ENCODE measurements around the gene FTO. TPM values are rescaled to one million over a fixed set of nuclear protein-coding genes. Genes with fewer than 3 reads are reported as not detected.

The FTO gene
- total RNA-seq, 2 donors from 2014 or later: 55.4 to 57.4 TPM

GRCh38 chr16:54060599-54061421, 356.9 kb downstream of the FTO start:
- H3K36me3 Mint-ChIP-seq: no peaks in the 10 kb centered on the region
- H3K27me3 Mint-ChIP-seq: no peaks in the 10 kb centered on the region
- no peaks in the 10 kb centered on the region for H3K9me3 Mint-ChIP-seq

GRCh38 chr16:54061454-54061853, 357.5 kb downstream of the FTO start:
- Mint-ChIP-seq H3K36me3 (no peaks in the 10 kb centered on the region), H3K27ac (no peak overlapping the region), H3K27me3 (no peaks in the 10 kb centered on the region), H3K4me1 (ENCODE audit: low read depth in 2 of 2) (no peaks in the 10 kb centered on the region), H3K4me3 (no peak overlapping the region), H3K9me3 (no peaks in the 10 kb centered on the region)
- DNase-seq (ENCODE audit: low spot score) (no peak), ATAC-seq (no peak)

More at GRCh38 chr16:54060599-54061421, 356.9 kb downstream of the FTO start:
- H3K4me1 Mint-ChIP-seq (ENCODE audit: low read depth in 2 of 2): no peaks in the 10 kb centered on the region
- no peak for ATAC-seq
- no peak overlapping the region for H3K27ac Mint-ChIP-seq
- DNase-seq (ENCODE audit: low spot score): no peak
- H3K4me3 Mint-ChIP-seq: no peak overlapping the region

DNA sequence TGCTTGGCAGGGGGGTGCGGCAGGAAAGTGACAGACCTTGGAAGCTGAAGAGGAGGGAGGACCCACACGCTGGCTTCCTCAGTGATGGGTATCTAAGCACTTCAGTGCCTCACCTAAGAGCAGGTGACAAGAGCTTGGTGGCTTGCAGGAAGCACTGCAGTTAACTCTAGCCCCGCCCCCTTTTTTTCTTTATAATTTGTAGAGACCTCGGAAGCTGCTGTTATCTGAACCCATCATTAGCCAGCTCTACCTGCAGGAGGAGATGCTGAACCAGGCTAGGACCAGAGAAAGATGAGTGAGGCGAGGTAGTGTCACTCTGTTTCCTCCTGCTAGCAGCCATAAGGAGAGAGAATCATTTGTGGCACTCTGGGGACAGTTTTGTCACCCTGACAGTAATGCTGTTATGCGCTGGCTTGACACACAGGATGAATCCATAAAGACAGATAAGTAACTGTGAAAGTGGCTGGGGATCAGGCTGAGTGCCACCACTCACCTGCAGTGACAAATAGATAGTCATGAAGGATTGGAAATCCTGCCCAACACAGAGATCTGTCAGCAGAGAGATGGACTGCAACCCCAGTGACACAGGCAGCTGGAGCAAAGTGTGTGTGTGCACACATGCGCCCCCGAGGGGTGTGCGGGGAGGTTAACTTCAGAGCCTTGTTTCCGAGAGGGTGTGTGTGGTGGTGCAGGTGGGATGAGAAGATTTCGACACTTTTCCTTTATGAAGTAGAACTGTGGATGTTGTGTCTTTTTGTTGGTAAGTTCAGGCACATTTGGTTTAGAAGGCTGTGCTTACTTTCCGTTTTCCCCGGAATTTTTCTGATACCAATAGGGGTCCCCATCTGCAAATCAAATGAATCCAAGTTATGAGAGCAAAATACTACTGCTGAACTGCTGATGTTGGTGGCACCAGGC, 358.7 kb downstream of the FTO start:
- DNase-seq (ENCODE audit: low spot score) (no peak), ATAC-seq (no peak)
- Mint-ChIP-seq H3K27ac (no peak overlapping the region), H3K4me3 (no peak overlapping the region), H3K27me3 (no peaks in the 10 kb centered on the region), H3K4me1 (ENCODE audit: low read depth in 2 of 2) (no peaks in the 10 kb centered on the region), H3K36me3 (no peaks in the 10 kb centered on the region), H3K9me3 (no peaks in the 10 kb centered on the region)

- ATAC-seq (no peak), DNase-seq (ENCODE audit: low spot score) (no peak)
- Mint-ChIP-seq H3K27ac (no peak overlapping the region), H3K4me1 (ENCODE audit: low read depth in 2 of 2) (no peaks in the 10 kb centered on the region), H3K27me3 (no peaks in the 10 kb centered on the region), H3K36me3 (no peaks in the 10 kb centered on the region), H3K4me3 (no peak overlapping the region), H3K9me3 (no peaks in the 10 kb centered on the region)
Measured at GRCh38 chr16:54063279-54063773, 359.4 kb downstream of the FTO start.

DNA sequence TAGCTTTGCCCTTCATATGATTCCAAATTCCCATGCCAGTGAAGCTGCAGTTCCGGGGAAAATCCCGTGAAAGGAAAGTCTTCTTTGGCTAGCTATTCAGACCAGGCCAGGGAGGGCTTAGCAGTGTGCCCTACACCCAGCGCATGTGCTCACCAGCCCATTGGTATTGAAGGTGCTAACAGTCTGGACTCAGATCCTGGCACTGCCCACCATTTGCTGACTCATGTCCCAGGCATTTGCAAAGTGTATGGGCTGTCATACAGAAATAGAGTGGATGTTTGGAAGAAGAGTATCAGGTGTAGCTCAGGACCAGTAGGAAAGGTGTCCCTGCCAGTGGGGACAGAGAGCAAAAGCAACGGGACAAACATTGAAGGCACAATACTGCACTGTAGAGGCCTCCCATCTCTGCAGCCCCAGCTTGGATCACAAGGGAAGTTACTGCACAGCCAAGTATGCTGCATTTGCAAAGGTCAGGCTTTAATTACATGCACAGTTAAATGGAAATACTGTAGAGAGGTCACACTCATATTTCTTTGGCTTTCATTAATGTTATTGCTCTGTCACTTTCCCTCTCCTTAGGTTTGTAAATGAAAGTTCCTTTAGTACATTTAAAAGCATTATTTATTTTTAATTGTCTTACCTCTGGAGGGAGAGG, 362.6 kb downstream of the FTO start:
- Mint-ChIP-seq H3K27ac (no peak overlapping the region), H3K27me3 (no peaks in the 10 kb centered on the region), H3K4me3 (no peak overlapping the region), H3K4me1 (ENCODE audit: low read depth in 2 of 2) (no peaks in the 10 kb centered on the region), H3K36me3 (no peaks in the 10 kb centered on the region), H3K9me3 (no peaks in the 10 kb centered on the region)
- DNase-seq (ENCODE audit: low spot score) (no peak), ATAC-seq (peak in 1 of 2 donors; percentile 24)

GRCh38 chr16:54067322-54068065, 363.5 kb downstream of the FTO start:
- DNase-seq (ENCODE audit: low spot score) (no peak), ATAC-seq (no peak)
- Mint-ChIP-seq H3K27me3 (no peaks in the 10 kb centered on the region), H3K9me3 (no peaks in the 10 kb centered on the region), H3K4me3 (no peak overlapping the region), H3K4me1 (ENCODE audit: low read depth in 2 of 2) (no peaks in the 10 kb centered on the region), H3K27ac (no peak overlapping the region), H3K36me3 (no peaks in the 10 kb centered on the region)

- DNase-seq (ENCODE audit: low spot score): no peak
- Mint-ChIP-seq H3K27ac (no peak overlapping the region), H3K36me3 (no peaks in the 10 kb centered on the region), H3K9me3 (no peaks in the 10 kb centered on the region), H3K4me3 (no peak overlapping the region), H3K27me3 (no peaks in the 10 kb centered on the region), H3K4me1 (ENCODE audit: low read depth in 2 of 2) (no peaks in the 10 kb centered on the region)
- ATAC-seq: no peak
Measured at GRCh38 chr16:54068212-54068611, 364.3 kb downstream of the FTO start.

DNA sequence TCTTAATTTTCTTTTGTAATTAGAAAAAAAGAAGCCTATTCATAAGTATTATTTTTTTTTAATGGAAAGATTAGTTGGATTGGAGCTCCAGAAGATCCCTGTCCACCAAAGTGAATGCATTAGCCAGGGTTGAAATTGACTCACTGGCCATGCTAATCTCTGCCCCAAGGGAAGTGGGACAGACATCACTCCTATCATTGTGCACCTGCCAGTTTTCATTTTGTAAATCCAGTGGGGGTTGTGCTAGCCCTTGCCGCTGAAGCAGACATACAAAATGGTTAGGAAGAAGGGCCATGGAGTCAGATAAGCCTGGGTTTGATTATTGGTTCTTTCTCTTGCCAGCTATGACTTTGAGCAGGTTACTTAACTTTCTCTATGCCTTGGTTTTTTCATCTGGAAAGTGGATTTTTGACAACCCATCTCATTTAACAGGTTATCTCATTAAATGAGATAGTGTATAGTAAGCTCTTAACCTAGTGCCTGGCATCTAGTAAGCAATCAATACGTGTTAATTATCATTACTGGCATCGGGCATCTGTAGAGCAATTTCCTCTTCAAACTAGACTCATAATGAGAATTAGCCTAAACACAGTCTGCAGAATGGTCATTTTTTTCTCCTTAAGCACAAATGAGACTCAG, 365.8 kb downstream of the FTO start:
- ATAC-seq (no peak), DNase-seq (ENCODE audit: low spot score) (no peak)
- Mint-ChIP-seq H3K27ac (no peak overlapping the region), H3K4me3 (no peak overlapping the region), H3K9me3 (no peaks in the 10 kb centered on the region), H3K36me3 (no peaks in the 10 kb centered on the region), H3K4me1 (ENCODE audit: low read depth in 2 of 2) (no peaks in the 10 kb centered on the region), H3K27me3 (no peaks in the 10 kb centered on the region)

DNA sequence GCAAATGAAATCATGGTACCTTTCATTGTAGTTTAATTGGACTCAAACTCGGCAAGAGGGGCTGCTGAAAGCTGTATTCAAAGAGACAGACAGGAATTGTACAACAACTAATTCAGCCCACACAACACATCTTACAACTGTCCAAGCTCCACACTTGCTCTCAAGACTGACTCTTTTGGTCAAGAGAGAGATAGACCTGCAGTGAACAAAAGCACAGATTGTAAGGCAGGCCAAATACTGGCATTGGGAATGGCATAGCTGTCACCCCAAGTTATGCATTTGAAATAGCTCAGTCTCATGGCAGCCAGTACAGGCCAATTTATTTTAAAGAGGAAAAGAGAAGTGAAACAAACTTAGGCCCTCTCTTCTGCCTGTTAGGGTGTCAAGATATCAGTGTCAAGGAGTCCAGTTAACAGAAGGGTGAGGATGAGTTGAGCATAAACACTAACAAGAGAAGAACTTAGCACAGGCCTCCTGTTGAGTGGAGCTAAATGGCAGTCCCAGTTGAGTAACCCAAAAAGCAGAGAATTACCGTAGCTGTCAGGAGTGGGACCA, 366.9 kb downstream of the FTO start:
- no peaks in the 10 kb centered on the region for H3K36me3 Mint-ChIP-seq
- H3K27me3 Mint-ChIP-seq: no peaks in the 10 kb centered on the region
- H3K27ac Mint-ChIP-seq: no peak overlapping the region
- no peak overlapping the region for H3K4me3 Mint-ChIP-seq
- ATAC-seq (no peak), DNase-seq (ENCODE audit: low spot score) (no peak)
- no peaks in the 10 kb centered on the region for H3K9me3 Mint-ChIP-seq
- no peaks in the 10 kb centered on the region for H3K4me1 Mint-ChIP-seq (ENCODE audit: low read depth in 2 of 2)

DNA sequence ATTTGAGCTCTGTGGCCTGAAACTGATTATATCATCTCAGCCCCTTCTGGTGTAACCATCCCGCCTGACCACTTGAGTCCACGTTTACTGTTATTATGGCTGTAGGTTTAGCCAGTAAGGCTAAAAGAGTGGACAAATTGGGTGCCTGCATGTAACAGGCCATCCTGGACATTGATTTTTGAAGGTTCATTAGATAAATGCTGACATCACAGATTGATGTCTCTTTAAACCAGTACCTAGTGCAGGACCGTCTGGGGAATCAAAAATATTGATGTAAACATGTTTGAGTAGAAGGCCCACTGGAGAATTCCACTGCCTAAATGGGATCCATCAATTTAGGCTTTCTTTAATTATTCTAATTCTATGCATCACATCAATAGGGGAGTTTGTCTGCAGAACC, 367.6 kb downstream of the FTO start:
- Mint-ChIP-seq H3K36me3 (no peaks in the 10 kb centered on the region), H3K27me3 (no peaks in the 10 kb centered on the region), H3K4me3 (no peak overlapping the region), H3K9me3 (no peaks in the 10 kb centered on the region), H3K27ac (no peak overlapping the region), H3K4me1 (ENCODE audit: low read depth in 2 of 2) (no peaks in the 10 kb centered on the region)
- DNase-seq (ENCODE audit: low spot score): no peak
- no peak for ATAC-seq

DNA sequence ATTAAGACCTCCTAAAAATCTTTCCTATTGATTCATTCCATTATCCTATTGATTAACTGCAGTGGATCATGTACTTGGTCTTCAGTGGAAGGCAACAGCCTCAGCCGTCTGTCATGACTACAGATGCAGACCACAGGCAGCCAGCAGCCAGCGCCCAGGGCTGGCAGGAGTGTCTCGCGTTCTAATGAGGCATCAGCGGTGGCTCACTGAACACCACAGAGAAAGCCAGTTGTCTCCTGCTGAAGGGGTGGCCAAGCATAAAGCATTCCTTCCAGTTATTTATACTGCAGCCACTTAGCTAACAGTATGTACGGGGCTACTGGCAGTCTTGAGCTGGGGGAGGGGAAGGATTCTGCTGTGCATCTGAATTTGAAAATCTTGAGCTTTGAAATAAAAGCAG, 368.3 kb downstream of the FTO start:
- no peak overlapping the region for H3K4me3 Mint-ChIP-seq
- DNase-seq (ENCODE audit: low spot score) (no peak), ATAC-seq (no peak)
- H3K4me1 Mint-ChIP-seq (ENCODE audit: low read depth in 2 of 2): no peaks in the 10 kb centered on the region
- no peaks in the 10 kb centered on the region for H3K27me3 Mint-ChIP-seq
- H3K9me3 Mint-ChIP-seq: no peaks in the 10 kb centered on the region
- no peak overlapping the region for H3K27ac Mint-ChIP-seq
- H3K36me3 Mint-ChIP-seq: no peaks in the 10 kb centered on the region

DNA sequence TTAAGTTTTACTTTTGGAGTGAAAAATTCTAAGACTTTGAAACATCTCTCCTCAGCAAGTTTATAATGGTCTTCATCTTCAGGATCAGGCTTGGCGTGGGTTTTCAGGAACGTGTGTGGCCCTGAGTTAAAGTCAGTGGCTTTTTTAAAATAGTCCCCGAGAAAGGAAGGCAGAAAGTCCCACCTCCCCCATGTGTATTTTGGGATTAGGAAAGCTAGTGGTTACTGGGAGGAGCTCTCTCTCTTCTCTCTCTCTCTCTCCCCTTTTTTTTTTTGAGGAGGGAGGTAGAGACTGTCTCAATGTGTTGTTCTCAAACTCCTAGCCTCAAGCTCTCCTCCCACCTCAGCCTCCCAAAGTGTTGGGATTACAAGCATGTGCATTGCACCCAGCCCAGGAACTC, 369.4 kb downstream of the FTO start:
- Mint-ChIP-seq H3K4me1 (ENCODE audit: low read depth in 2 of 2) (no peaks in the 10 kb centered on the region), H3K9me3 (no peaks in the 10 kb centered on the region), H3K27me3 (no peaks in the 10 kb centered on the region), H3K4me3 (no peak overlapping the region), H3K27ac (no peak overlapping the region), H3K36me3 (no peaks in the 10 kb centered on the region)
- ATAC-seq (no peak), DNase-seq (ENCODE audit: low spot score) (no peak)

GRCh38 chr16:54075446-54075845, 371.5 kb downstream of the FTO start:
- H3K4me3 Mint-ChIP-seq: no peak overlapping the region
- DNase-seq (ENCODE audit: low spot score) (no peak), ATAC-seq (no peak)
- H3K27ac Mint-ChIP-seq: no peak overlapping the region
- no peaks in the 10 kb centered on the region for H3K36me3 Mint-ChIP-seq
- no peaks in the 10 kb centered on the region for H3K4me1 Mint-ChIP-seq (ENCODE audit: low read depth in 2 of 2)
- H3K27me3 Mint-ChIP-seq: no peaks in the 10 kb centered on the region
- no peaks in the 10 kb centered on the region for H3K9me3 Mint-ChIP-seq

All from natural killer cell treated with Interleukin-12 subunit alpha and Interleukin-12 subunit beta and Interleukin-15 and Interleukin-18, amount 100 ng/mL, for 72 hours (primary cell).